Keratinocyte (primary cell): Measurements from ENCODE around the gene C1QTNF12. TPM values are rescaled to one million over a fixed set of nuclear protein-coding genes. Genes with fewer than 3 reads are reported as not detected.

ENCODE experiments used
- DNase-seq: peaks from one replicate; pipeline ENCODE4 v3.0.0-alpha.2; 2011; ENCODE audit warnings: low read depth, missing footprints, low spot score
- FAIRE-seq: peaks from 2 replicates; lab custom pipeline; 2011; peaks lifted over from hg19 to GRCh38; lab: Jason Lieb, UNC
- H2AFZ ChIP-seq: 2 replicates; pipeline ENCODE4 v1.6.0; 2012; ENCODE audit warnings: low read length, control low read depth, inconsistent platforms; ENCODE audit not compliant: control insufficient read depth
- H3K27ac ChIP-seq: 2 replicates; pipeline ENCODE4 v1.5.1; 2011; ENCODE audit warnings: low read length; ENCODE audit not compliant: control insufficient read depth, insufficient read depth
- H3K27me3 ChIP-seq: 3 replicates; pipeline ENCODE4 v1.6.0; 2011; ENCODE audit warnings: low read length; ENCODE audit not compliant: control insufficient read depth, insufficient read depth; ENCODE audit errors: extremely low read depth
- H3K36me3 ChIP-seq, 2 experiments: 2 replicates in 1 of 2; 3 replicates in 1 of 2; pipeline ENCODE4 v1.5.1; 2011; ENCODE audit warnings: low read length in 2 of 2, mild to moderate bottlenecking in 1 of 2; ENCODE audit not compliant: control insufficient read depth in 2 of 2, insufficient read depth in 2 of 2; ENCODE audit errors: extremely low read depth in 1 of 2
- H3K4me1 ChIP-seq: 3 replicates; pipeline ENCODE4 v1.5.1; 2011; ENCODE audit warnings: low read length; ENCODE audit not compliant: control insufficient read depth, insufficient read depth; ENCODE audit errors: extremely low read depth
- H3K4me2 ChIP-seq: 3 replicates; pipeline ENCODE4 v1.6.0; 2011; ENCODE audit warnings: low read depth, low read length; ENCODE audit not compliant: control insufficient read depth, insufficient read depth; ENCODE audit errors: extremely low read depth
- H3K4me3 ChIP-seq, 3 experiments: fragments of 200-600 bp in 1 of 3; sonication (generic) in 1 of 3; 2 replicates in 2 of 3; 3 replicates in 1 of 3; pipeline ENCODE4 v1.5.1; 2011 to 2016; ENCODE audit warnings: low read length in 3 of 3, mild to moderate bottlenecking in 3 of 3, control low read depth in 2 of 3, inconsistent platforms in 1 of 3, low read depth in 1 of 3, mixed read lengths in 1 of 3, mixed run types in 1 of 3, moderate library complexity in 1 of 3; ENCODE audit not compliant: control insufficient read depth in 2 of 3, insufficient read depth in 2 of 3; ENCODE audit errors: extremely low read depth in 1 of 3
- H3K79me2 ChIP-seq: 2 replicates; pipeline ENCODE4 v1.6.0; 2012; ENCODE audit warnings: low read length; ENCODE audit not compliant: control insufficient read depth, insufficient read depth
- H3K9ac ChIP-seq: 3 replicates; pipeline ENCODE4 v1.6.0; 2011; ENCODE audit warnings: low read length; ENCODE audit not compliant: control insufficient read depth, insufficient read depth; ENCODE audit errors: extremely low read depth
- H3K9me1 ChIP-seq: 3 replicates; pipeline ENCODE4 v1.6.0; 2011; ENCODE audit warnings: low read length; ENCODE audit not compliant: control insufficient read depth, insufficient read depth; ENCODE audit errors: extremely low read depth
- H3K9me3 ChIP-seq: 2 replicates; pipeline ENCODE4 v1.5.1; 2012; ENCODE audit warnings: low read depth, low read length; ENCODE audit not compliant: control insufficient read depth
- H4K20me1 ChIP-seq: 3 replicates; pipeline ENCODE4 v1.6.0; 2011; ENCODE audit warnings: low read length; ENCODE audit not compliant: control insufficient read depth, insufficient read depth; ENCODE audit errors: extremely low read depth
- EZH2 ChIP-seq: IDR thresholded peaks from one replicate; pipeline ENCODE4 v1.6.1; 2012; ENCODE audit warnings: inconsistent platforms, mild to moderate bottlenecking, low read length, moderate library complexity
- dilution Hi-C: fragments of 300-500 bp; cut with MboI; formaldehyde crosslinking; loops from one replicate; pipeline ENCODE4 v1.7.0; 2020; ENCODE audit warnings: low sequenced_read_pairs; ENCODE audit not compliant: extremely low pct_ligation_motif_present
- polyA plus RNA-seq, 5 experiments: library from polyadenylated mRNA; depleted of rRNA in 3 of 5; stranded (reverse) in 3 of 5; stranded (forward) in 1 of 5; unstranded in 1 of 5; fragments of >200 nt; gene quantifications; 1 replicate in 1 of 5; 2 replicates in 3 of 5; 3 replicates in 1 of 5; pipeline versions ENCODE4 v1.2.1 to v1.2.3, GENCODE V29; 2011 to 2012; ENCODE audit warnings: missing spikeins in 2 of 5, low read depth in 1 of 5, low replicate concordance in 1 of 5
- TF ChIP-seq, protein P1 (sequence below), 3 experiments: IDR thresholded peaks in 1 of 3; conservative IDR thresholded peaks in 1 of 3; optimal IDR thresholded peaks in 1 of 3; 2 replicates in 2 of 3; 3 replicates in 1 of 3; pipeline versions ENCODE3 to v1.5.1; 2011; ENCODE audit warnings: low read length in 3 of 3, mild to moderate bottlenecking in 3 of 3, moderate library complexity in 2 of 3, control low read depth in 1 of 3, inconsistent platforms in 1 of 3; ENCODE audit not compliant: insufficient read depth in 2 of 3; ENCODE audit errors: extremely low read depth in 1 of 3

Gene C1QTNF12
- polyA plus RNA-seq, 1 donor (not counting 4 experiments of a cell fraction or from before 2014, with no cell fraction given) = 0.18 TPM

DNA sequence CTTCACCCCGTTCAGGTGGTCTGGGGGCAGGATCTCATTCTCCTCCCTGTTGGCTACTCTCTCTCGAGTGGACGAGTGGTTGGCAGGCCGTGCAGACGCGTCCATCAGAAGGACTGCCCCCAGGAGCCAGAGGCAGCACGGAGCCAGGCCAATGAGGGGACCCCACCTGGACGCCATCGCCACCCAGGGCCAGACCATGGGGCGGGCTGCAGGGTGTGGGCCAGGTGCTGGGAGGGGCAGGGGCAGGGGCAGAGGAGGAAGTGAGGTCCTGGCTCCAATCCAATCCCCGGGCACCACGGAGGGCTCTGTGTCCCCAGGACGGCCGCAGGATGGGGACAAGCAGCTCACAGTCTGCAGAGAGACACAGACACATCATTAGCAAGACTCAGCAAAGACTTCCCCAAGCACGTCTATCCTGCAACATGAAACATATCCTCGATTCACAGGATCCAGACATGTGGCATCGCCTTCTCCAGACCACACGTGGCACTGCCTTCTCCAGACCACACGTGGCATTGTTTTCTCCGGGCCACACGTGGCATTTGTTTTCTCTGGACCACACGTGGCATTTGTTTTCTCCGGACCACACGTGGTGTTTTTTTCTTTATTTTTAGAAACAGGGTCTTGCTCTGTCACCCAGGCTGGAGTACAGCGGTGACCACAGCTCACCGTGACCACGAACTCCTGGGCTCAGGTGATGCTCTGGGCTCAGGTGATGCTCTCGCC lies 17.8 kb downstream of the C1QTNF12 start:
- Histone ChIP-seq H3K27ac (no peak overlapping the region), H3K9me3 (peaks cover 4% of the 10 kb centered on the region), H3K4me1 (peaks cover 8% of the 10 kb centered on the region), H3K9me1 (no peaks in the 10 kb centered on the region), H3K79me2 (peaks cover 81% of the 10 kb centered on the region), H3K4me3 (no peak overlapping the region), H3K27me3 (no peaks in the 10 kb centered on the region), H2AFZ (no peak overlapping the region), H3K36me3 (peaks cover 13 to 32% of the 10 kb centered on the region in 2 experiments), H4K20me1 (peaks cover 5% of the 10 kb centered on the region), H3K4me2 (no peak overlapping the region), H3K9ac (no peak overlapping the region)
- FAIRE-seq (no peak), DNase-seq (no peak)
- dilution Hi-C loops = no loop called here
- no peak for TF ChIP-seq EZH2
- TF ChIP-seq, protein P1, sequence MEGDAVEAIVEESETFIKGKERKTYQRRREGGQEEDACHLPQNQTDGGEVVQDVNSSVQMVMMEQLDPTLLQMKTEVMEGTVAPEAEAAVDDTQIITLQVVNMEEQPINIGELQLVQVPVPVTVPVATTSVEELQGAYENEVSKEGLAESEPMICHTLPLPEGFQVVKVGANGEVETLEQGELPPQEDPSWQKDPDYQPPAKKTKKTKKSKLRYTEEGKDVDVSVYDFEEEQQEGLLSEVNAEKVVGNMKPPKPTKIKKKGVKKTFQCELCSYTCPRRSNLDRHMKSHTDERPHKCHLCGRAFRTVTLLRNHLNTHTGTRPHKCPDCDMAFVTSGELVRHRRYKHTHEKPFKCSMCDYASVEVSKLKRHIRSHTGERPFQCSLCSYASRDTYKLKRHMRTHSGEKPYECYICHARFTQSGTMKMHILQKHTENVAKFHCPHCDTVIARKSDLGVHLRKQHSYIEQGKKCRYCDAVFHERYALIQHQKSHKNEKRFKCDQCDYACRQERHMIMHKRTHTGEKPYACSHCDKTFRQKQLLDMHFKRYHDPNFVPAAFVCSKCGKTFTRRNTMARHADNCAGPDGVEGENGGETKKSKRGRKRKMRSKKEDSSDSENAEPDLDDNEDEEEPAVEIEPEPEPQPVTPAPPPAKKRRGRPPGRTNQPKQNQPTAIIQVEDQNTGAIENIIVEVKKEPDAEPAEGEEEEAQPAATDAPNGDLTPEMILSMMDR (optimal IDR thresholded peaks at IDR 0.05 in 1 of 3, IDR thresholded peaks at IDR 0.05 in 1 of 3, conservative IDR thresholded peaks at IDR 0.05 in 1 of 3; ENCODE audit: extremely low read depth in 1 of 3, insufficient read depth in 2 of 3, low read length in 3 of 3) = no peak

DNA sequence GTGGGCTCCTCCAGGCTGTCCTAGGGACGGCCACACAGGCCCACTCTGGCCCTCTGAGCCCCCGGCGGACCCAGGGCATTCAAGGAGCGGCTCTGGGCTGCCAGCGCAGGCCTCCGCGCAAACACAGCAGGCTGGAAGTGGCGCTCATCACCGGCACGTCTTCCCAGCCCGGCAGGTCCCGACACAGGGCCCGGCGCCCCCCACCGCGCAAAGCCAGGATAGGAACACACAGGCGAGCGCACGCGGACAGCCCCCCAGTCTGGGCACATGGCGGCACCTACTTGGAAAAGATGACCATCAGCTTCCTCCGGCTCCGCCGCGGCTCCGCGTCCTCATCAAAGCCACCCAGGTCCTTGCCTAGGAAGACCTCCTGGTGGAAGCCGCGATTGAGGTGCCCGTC lies 18.3 kb downstream of the C1QTNF12 start:
- dilution Hi-C loops = no loop called here
- Histone ChIP-seq H3K4me2 (no peak overlapping the region), H3K9me1 (no peaks in the 10 kb centered on the region), H3K36me3 (peaks cover 14 to 32% of the 10 kb centered on the region in 2 experiments), H3K4me3 (no peak overlapping the region), H3K79me2 (peaks cover 76% of the 10 kb centered on the region), H3K9ac (no peak overlapping the region), H3K27me3 (no peaks in the 10 kb centered on the region), H3K27ac (no peak overlapping the region), H4K20me1 (peaks cover 5% of the 10 kb centered on the region), H2AFZ (no peak overlapping the region), H3K4me1 (peaks cover 8% of the 10 kb centered on the region), H3K9me3 (peaks cover 4% of the 10 kb centered on the region)
- DNase-seq (no peak), FAIRE-seq (no peak)
- TF ChIP-seq, protein P1 (optimal IDR thresholded peaks at IDR 0.05 in 1 of 3, IDR thresholded peaks at IDR 0.05 in 1 of 3, conservative IDR thresholded peaks at IDR 0.05 in 1 of 3; ENCODE audit: extremely low read depth in 1 of 3, insufficient read depth in 2 of 3, low read length in 3 of 3) = no peak
- TF ChIP-seq EZH2 = no peak
